ENCODE results near the gene SERTAD1. TPM values are rescaled to one million over a fixed set of nuclear protein-coding genes. Genes with fewer than 3 reads are reported as not detected.
"Not testable (repeated sequence)": the region's sequence is repeated elsewhere in the genome, so short reads cannot be mapped to it uniquely, and the experiment has no call there.

SERTAD1 gene
- total RNA-seq, 2 experiments from 2014 or later = 14.2 to 14.7 TPM

- CTCF ChIA-PET = interaction anchor here (4.2 kb wide), 1 partner anchor 13 kb away, joined by 20 read pairs; no protein-coding TSS in a partner anchor
- POLR2A ChIA-PET = no interaction called here
Measured at GRCh38 chr19:40433391-40434216, 7.8 kb upstream of the SERTAD1 start.

- CTCF ChIA-PET = interaction anchor here (4.2 kb wide), 1 partner anchor 12 kb away, joined by 20 read pairs; no protein-coding TSS in a partner anchor
- POLR2A ChIA-PET = not testable (repeated sequence)
Measured at GRCh38 chr19:40432760-40433159, 7.0 kb upstream of the SERTAD1 start.

GRCh38 chr19:40431698-40432097 lies 5.9 kb upstream of the SERTAD1 start:
- POLR2A ChIA-PET = no interaction called here
- CTCF ChIA-PET = interaction anchor here (1.0 to 4.2 kb wide), 2 partner anchors 11 to 23 kb away, joined by 3 to 20 read pairs; no protein-coding TSS in a partner anchor

- POLR2A ChIA-PET = interaction anchor here (0.6 kb wide), 1 partner anchor 11 kb away, joined by 4 read pairs; no protein-coding TSS in a partner anchor
- CTCF ChIA-PET = interaction anchor here (0.9 to 4.2 kb wide), 2 partner anchors 8 to 10 kb away, joined by 3 to 20 read pairs; no protein-coding TSS in a partner anchor
Measured at GRCh38 chr19:40430242-40430641, 4.5 kb upstream of the SERTAD1 start.

- CTCF ChIA-PET = interaction anchor here (0.6 kb wide), 1 partner anchor 337 kb away, joined by 3 read pairs; the partner anchor contains the start of gene ZNF780A
- POLR2A ChIA-PET = interaction anchor here (0.8 kb wide), 1 partner anchor 36 kb away, joined by 8 read pairs; no protein-coding TSS in a partner anchor
Measured at GRCh38 chr19:40428197-40428596, 2.4 kb upstream of the SERTAD1 start.

GRCh38 chr19:40424637-40425449 lies 949 bp downstream of the SERTAD1 start:
- ChIA-PET POLR2A (interaction anchor here (0.9 kb wide), 1 partner anchor 18 kb away, joined by 4 read pairs; no protein-coding TSS in a partner anchor), CTCF (interaction anchor here (1.7 kb wide), 1 partner anchor 22 kb away, joined by 4 read pairs; no protein-coding TSS in a partner anchor)

GRCh38 chr19:40423938-40424337 lies 1.9 kb downstream of the SERTAD1 start:
- POLR2A ChIA-PET = no interaction called here

GRCh38 chr19:40422748-40423566 lies 2.8 kb downstream of the SERTAD1 start:
- CTCF ChIA-PET = interaction anchor here (0.6 to 3.6 kb wide), 4 partner anchors 20 to 279 kb away, joined by 3 to 19 read pairs (median 4); partner anchors contain the start of gene SERTAD3
- POLR2A ChIA-PET = no interaction called here

More at GRCh38 chr19:40423938-40424337, 1.9 kb downstream of the SERTAD1 start:
- CTCF ChIA-PET = interaction anchor here (0.6 to 1.7 kb wide), 3 partner anchors 21 to 280 kb away, joined by 3 to 4 read pairs (median 4); no protein-coding TSS in a partner anchor

GRCh38 chr19:40421993-40422747 lies 3.6 kb downstream of the SERTAD1 start:
- ChIA-PET POLR2A (interaction anchor here (1.9 to 2.3 kb wide), 2 partner anchors 20 to 43 kb away, joined by 9 to 12 read pairs; partner anchors contain the start of gene BLVRB), CTCF (interaction anchor here (2.3 to 3.6 kb wide), 2 partner anchors 10 to 22 kb away, joined by 19 to 20 read pairs; partner anchors contain the start of gene SERTAD3)

- ChIA-PET POLR2A (interaction anchor here (0.6 to 2.3 kb wide), 8 partner anchors 17 to 990 kb away, joined by 3 to 12 read pairs (median 4); partner anchors contain the start of genes BLVRB and SERTAD3), CTCF (interaction anchor here (0.7 to 3.6 kb wide), 27 partner anchors 10 to 275 kb away, joined by 3 to 27 read pairs (median 4); partner anchors contain the start of genes BLVRB and SERTAD3)
Measured at GRCh38 chr19:40420766-40421765, 4.7 kb downstream of the SERTAD1 start.

GRCh38 chr19:40420451-40420765 lies 5.4 kb downstream of the SERTAD1 start:
- POLR2A ChIA-PET = interaction anchor here (0.6 to 2.3 kb wide), 8 partner anchors 16 to 991 kb away, joined by 3 to 12 read pairs (median 4); partner anchors contain the start of genes BLVRB and SERTAD3
- CTCF ChIA-PET = interaction anchor here (0.7 to 3.6 kb wide), 26 partner anchors 9 to 274 kb away, joined by 3 to 27 read pairs (median 4); partner anchors contain the start of genes BLVRB and SERTAD3

GRCh38 chr19:40419780-40420179 lies 6.0 kb downstream of the SERTAD1 start:
- POLR2A ChIA-PET = interaction anchor here (1.5 to 1.9 kb wide), 2 partner anchors 25 to 46 kb away, joined by 5 to 12 read pairs; partner anchors contain the start of genes BLVRB and SERTAD3
- CTCF ChIA-PET = interaction anchor here (0.7 to 3.6 kb wide), 19 partner anchors 8 to 273 kb away, joined by 3 to 27 read pairs (median 4); partner anchors contain the start of genes BLVRB and SERTAD3

GRCh38 chr19:40419066-40419612 lies 6.7 kb downstream of the SERTAD1 start:
- ChIA-PET CTCF (interaction anchor here (1.3 to 3.6 kb wide), 4 partner anchors 8 to 45 kb away, joined by 3 to 27 read pairs (median 18); partner anchors contain the start of genes BLVRB and SERTAD3), POLR2A (no interaction called here)

GRCh38 chr19:40418040-40418439 lies 7.8 kb downstream of the SERTAD1 start:
- POLR2A ChIA-PET = no interaction called here
- CTCF ChIA-PET = interaction anchor here (1.3 kb wide), 2 partner anchors 14 to 15 kb away, joined by 3 read pairs; no protein-coding TSS in a partner anchor

- POLR2A ChIA-PET = interaction anchor here (0.6 kb wide), 1 partner anchor 68 kb away, joined by 6 read pairs; no protein-coding TSS in a partner anchor
- CTCF ChIA-PET = interaction anchor here (0.6 to 1.3 kb wide), 2 partner anchors 14 to 209 kb away, joined by 3 read pairs; no protein-coding TSS in a partner anchor
Measured at GRCh38 chr19:40417643-40417981, 8.2 kb downstream of the SERTAD1 start.

All from activated CD8-positive, alpha-beta memory T cell treated with anti-CD3 and anti-CD28 coated beads for 36 hours (primary cell).